WTC11 (cell line): ENCODE measurements around the gene ADGRL3. TPM values are rescaled to one million over a fixed set of nuclear protein-coding genes. Genes with fewer than 3 reads are reported as not detected.

Experiments
- ATAC-seq: fragments of 200-7000 bp; cut with Tn5 transposase; 2 replicates; pipeline ENCODE4 v1.10.0; 2021; ENCODE audit warnings: mild to moderate bottlenecking, moderate library complexity
- CTCF ChIA-PET: fragments of 300-600 bp; sonication (Branson Sonifier 250); formaldehyde crosslinking; loops from one replicate; lab custom pipeline; 2021; ENCODE audit warnings: antibody characterized with exemption; lab: Charles Lee
- POLR2A ChIA-PET: fragments of 350-600 bp; sonication (Branson Sonifier 250); formaldehyde crosslinking; loops from one replicate; lab custom pipeline; 2021; ENCODE audit warnings: antibody characterized with exemption; lab: Charles Lee
- DNase-seq: peaks from one replicate; pipeline ENCODE4 v3.0.0; 2021; ENCODE audit warnings: low spot score
- H3K27ac Mint-ChIP-seq: 2 replicates; pipeline ENCODE4 v1.8.0; 2021; ENCODE audit warnings: mixed read lengths
- H3K27me3 Mint-ChIP-seq: 2 replicates; pipeline ENCODE4 v1.8.0; 2021; ENCODE audit warnings: low read depth, mild to moderate bottlenecking, moderate library complexity, mixed read lengths
- H3K36me3 Mint-ChIP-seq: 2 replicates; pipeline ENCODE4 v1.8.0; 2021; ENCODE audit warnings: mixed read lengths
- H3K4me1 Mint-ChIP-seq: 2 replicates; pipeline ENCODE4 v1.8.0; 2022; ENCODE audit warnings: mixed read lengths
- H3K4me3 Mint-ChIP-seq: 2 replicates; pipeline ENCODE4 v1.8.0; 2021; ENCODE audit warnings: mild to moderate bottlenecking, moderate library complexity, mixed read lengths
- H3K9me3 Mint-ChIP-seq: 2 replicates; pipeline ENCODE4 v1.8.0; 2021; ENCODE audit warnings: mixed read lengths
- ARID4B ChIP-seq: sonication (generic); formaldehyde crosslinking; IDR thresholded peaks from 2 replicates; pipeline ENCODE4 v1.8.0; 2023; ENCODE audit warnings: missing genetic modification reagents, mild to moderate bottlenecking, borderline replicate concordance
- ATF2 ChIP-seq: sonication (generic); formaldehyde crosslinking; IDR thresholded peaks from 2 replicates; pipeline ENCODE4 v1.8.1; 2022; ENCODE audit warnings: low read depth, missing genetic modification reagents, borderline replicate concordance
- E2F1 ChIP-seq: sonication (generic); formaldehyde crosslinking; IDR thresholded peaks from 2 replicates; pipeline ENCODE4 v1.8.0; 2022; ENCODE audit warnings: mild to moderate bottlenecking, missing genetic modification reagents
- ESRRA ChIP-seq: sonication (generic); formaldehyde crosslinking; IDR thresholded peaks from 2 replicates; pipeline ENCODE4 v1.8.1; 2022; ENCODE audit warnings: mild to moderate bottlenecking, missing genetic modification reagents, borderline replicate concordance
- ETV6 ChIP-seq: sonication (generic); formaldehyde crosslinking; IDR thresholded peaks from 2 replicates; pipeline ENCODE4 v1.8.1; 2022; ENCODE audit warnings: mild to moderate bottlenecking, missing genetic modification reagents
- FOXP1 ChIP-seq: sonication (generic); formaldehyde crosslinking; IDR thresholded peaks from 2 replicates; pipeline ENCODE4 v1.8.0; 2022; ENCODE audit warnings: missing genetic modification reagents, mild to moderate bottlenecking, moderate library complexity, borderline replicate concordance
- GRHL2 ChIP-seq: fragments of 250-450 bp; sonication (Bioruptor Pico); IDR thresholded peaks from 2 replicates; pipeline ENCODE4 v1.8.0; 2022; ENCODE audit warnings: mild to moderate bottlenecking, moderate library complexity; ENCODE audit not compliant: insufficient replicate concordance, severe bottlenecking
- MLX ChIP-seq: sonication (generic); formaldehyde crosslinking; IDR thresholded peaks from 2 replicates; pipeline ENCODE4 v1.8.1; 2023; ENCODE audit warnings: mild to moderate bottlenecking, missing genetic modification reagents, moderate library complexity
- NFYB ChIP-seq: sonication (generic); formaldehyde crosslinking; conservative IDR thresholded peaks from 2 replicates; pipeline ENCODE4 v1.8.0; 2022; ENCODE audit warnings: low read depth, missing genetic modification reagents
- PRDM15 ChIP-seq: sonication (generic); formaldehyde crosslinking; IDR thresholded peaks from 2 replicates; pipeline ENCODE4 v1.8.0; 2022; ENCODE audit warnings: missing genetic modification reagents
- TEAD4 ChIP-seq: sonication (generic); formaldehyde crosslinking; IDR thresholded peaks from 2 replicates; pipeline ENCODE4 v1.8.0; 2022; ENCODE audit warnings: mild to moderate bottlenecking, missing genetic modification reagents
- TP53 ChIP-seq: sonication (generic); formaldehyde crosslinking; IDR thresholded peaks from 2 replicates; pipeline ENCODE4 v1.8.1; 2023; ENCODE audit warnings: mild to moderate bottlenecking, missing genetic modification reagents
- USF1 ChIP-seq: sonication (generic); formaldehyde crosslinking; IDR thresholded peaks from 2 replicates; pipeline ENCODE4 v1.8.0; 2022; ENCODE audit warnings: mild to moderate bottlenecking, missing genetic modification reagents
- USF2 ChIP-seq: sonication (generic); formaldehyde crosslinking; IDR thresholded peaks from 2 replicates; pipeline ENCODE4 v1.8.1; 2023; ENCODE audit warnings: mild to moderate bottlenecking, missing genetic modification reagents, moderate library complexity
- ZMAT4 ChIP-seq: fragments of 250-450 bp; sonication (Bioruptor Pico); IDR thresholded peaks from 2 replicates; pipeline ENCODE4 v1.9.0; 2021; ENCODE audit warnings: mild to moderate bottlenecking
- ZNF423 ChIP-seq: fragments of 250-450 bp; sonication (Bioruptor Pico); IDR thresholded peaks from 2 replicates; pipeline ENCODE4 v2.1.2; 2022; ENCODE audit warnings: mild to moderate bottlenecking, moderate library complexity
- ZNF425 ChIP-seq: fragments of 250-450 bp; sonication (Bioruptor Pico); conservative IDR thresholded peaks from 2 replicates; pipeline ENCODE4 v1.9.0; 2021; ENCODE audit warnings: mild to moderate bottlenecking
- total RNA-seq: library from RNA; stranded (reverse); gene quantifications from 3 replicates; pipeline ENCODE4 v1.2.3, GENCODE V29; 2021

ADGRL3 gene
- total RNA-seq, 1 experiment from 2014 or later = 8.7 TPM

GRCh38 chr4:61727286-61727685, 527.2 kb downstream of the ADGRL3 start:
- POLR2A ChIA-PET = no interaction called here

More at GRCh38 chr4:61727286-61727685, 527.2 kb downstream of the ADGRL3 start:
- Mint-ChIP-seq H3K27ac (no peak overlapping the region), H3K4me1 (peaks cover 11% of the 10 kb centered on the region), H3K36me3 (no peaks in the 10 kb centered on the region), H3K27me3 (no peaks in the 10 kb centered on the region), H3K9me3 (peaks cover 3% of the 10 kb centered on the region; the same call in 1 of the 2 replicates), H3K4me3 (no peak overlapping the region)
- DNase-seq = no peak
- TF ChIP-seq ZNF425 (no peak), ZMAT4 (no peak), PRDM15 (CRISPR knock-in tag) (no peak), FOXP1 (no peak), ZNF423 (CRISPR knock-in tag) (no peak), NFYB (CRISPR knock-in tag) (no peak), MLX (CRISPR knock-in tag) (no peak), TEAD4 (no peak), ETV6 (CRISPR knock-in tag) (no peak), TP53 (CRISPR knock-in tag) (no peak), E2F1 (CRISPR knock-in tag) (no peak), ARID4B (no peak), USF1 (CRISPR knock-in tag) (no peak), GRHL2 (CRISPR knock-in tag) (no peak), ATF2 (CRISPR knock-in tag) (no peak), ESRRA (CRISPR knock-in tag) (no peak), USF2 (CRISPR knock-in tag) (no peak)
- no peak for ATAC-seq
- CTCF ChIA-PET = no interaction called here
